GM18870 (cell line): ENCODE results near the gene NKIRAS2.
"Not testable (repeated sequence)": the region's sequence is repeated elsewhere in the genome, so short reads cannot be mapped to it uniquely, and the experiment has no call there.

Experiments
- ATAC-seq: cut with Tn5 transposase; IDR thresholded peaks from one replicate; pipeline ENCODE4 v1.9.1; 2021; ENCODE audit warnings: moderate library complexity; ENCODE audit not compliant: unreplicated experiment

Gene NKIRAS2

GRCh38 chr17:41996855-41997164, 23.1 kb upstream of the NKIRAS2 start:
- ATAC-seq: no peak

- ATAC-seq: no peak
Observed at GRCh38 chr17:41998497-41998896, 21.4 kb upstream of the NKIRAS2 start.

- no peak for ATAC-seq
Observed at GRCh38 chr17:42000413-42001133, 19.3 kb upstream of the NKIRAS2 start.

- no peak for ATAC-seq
Observed at GRCh38 chr17:42001729-42002128, 18.2 kb upstream of the NKIRAS2 start.

GRCh38 chr17:42002175-42002791, 17.6 kb upstream of the NKIRAS2 start:
- no peak for ATAC-seq

- ATAC-seq: no peak
Observed at GRCh38 chr17:42002792-42003301, 17.0 kb upstream of the NKIRAS2 start.

- ATAC-seq: no peak
Observed at GRCh38 chr17:42005166-42005565, 14.7 kb upstream of the NKIRAS2 start.

- no peak for ATAC-seq
Observed at GRCh38 chr17:42009170-42009569, 10.7 kb upstream of the NKIRAS2 start.

GRCh38 chr17:42010266-42010680, 9.6 kb upstream of the NKIRAS2 start:
- not testable (repeated sequence) for ATAC-seq

- ATAC-seq: no peak
Observed at GRCh38 chr17:42010898-42011516, 8.9 kb upstream of the NKIRAS2 start.

- not testable (repeated sequence) for ATAC-seq
Observed at GRCh38 chr17:42012363-42012762, 7.5 kb upstream of the NKIRAS2 start.

GRCh38 chr17:42013740-42014139, 6.2 kb upstream of the NKIRAS2 start:
- not testable (repeated sequence) for ATAC-seq

GRCh38 chr17:42016411-42016831, 3.5 kb upstream of the NKIRAS2 start:
- ATAC-seq: no peak

- peak; percentile 49 for ATAC-seq
Observed at GRCh38 chr17:42016941-42017865, 2.7 kb upstream of the NKIRAS2 start, which contains the start of gene DNAJC7. TSS of gene DNAJC7 (minus strand) at chr17:42017439. CDS start at chr17:42017416, 23 bp downstream.

- ATAC-seq: no peak
Observed at GRCh38 chr17:42017866-42018200, 2.1 kb upstream of the NKIRAS2 start.

GRCh38 chr17:42018339-42018738, 1.6 kb upstream of the NKIRAS2 start:
- no peak for ATAC-seq

GRCh38 chr17:42018988-42019387, 902 bp upstream of the NKIRAS2 start:
- no peak for ATAC-seq

- not testable (repeated sequence) for ATAC-seq
Observed at GRCh38 chr17:42020845-42021244, 955 bp downstream of the NKIRAS2 start.

- no peak for ATAC-seq
Observed at GRCh38 chr17:42023524-42024349, 3.8 kb downstream of the NKIRAS2 start.

- ATAC-seq: no peak
Observed at GRCh38 chr17:42025191-42025579, 5.3 kb downstream of the NKIRAS2 start.
